ENCODE results near the gene LRMDA.

Gene LRMDA

DNA sequence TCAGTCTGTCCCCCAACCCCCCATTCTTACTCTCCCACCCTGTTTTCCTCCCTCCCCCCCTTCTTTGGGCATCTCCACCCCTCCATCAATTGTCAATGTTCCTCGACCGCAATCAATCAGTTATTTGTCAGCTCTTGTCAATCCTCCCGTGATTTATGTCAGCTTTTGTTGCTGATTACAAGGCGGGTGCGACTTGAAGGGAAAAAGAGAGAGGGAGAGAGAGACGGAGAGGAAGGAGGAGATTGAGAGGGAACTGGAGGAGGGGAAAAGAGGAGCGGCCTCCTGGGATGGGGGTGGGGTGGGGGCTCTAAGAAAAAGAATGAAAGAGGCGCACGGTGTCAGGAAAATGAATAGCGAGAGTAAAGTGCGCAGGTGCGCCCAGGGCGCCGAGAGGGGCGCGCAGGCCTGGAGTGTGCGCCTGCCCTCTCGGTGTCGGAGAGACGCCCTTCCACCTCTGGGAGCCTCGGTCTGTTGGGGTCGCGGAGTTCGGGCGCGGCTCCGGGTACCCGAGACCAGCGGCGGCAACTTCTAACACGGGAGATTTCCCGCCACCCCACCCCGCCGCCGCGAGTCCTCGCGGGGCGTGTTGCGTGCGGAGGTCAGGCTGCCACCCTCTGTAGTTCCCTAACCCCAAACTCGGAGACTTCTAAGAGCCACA is 28.8 kb upstream of the LRMDA start:
- DNase-seq = no peak

DNA sequence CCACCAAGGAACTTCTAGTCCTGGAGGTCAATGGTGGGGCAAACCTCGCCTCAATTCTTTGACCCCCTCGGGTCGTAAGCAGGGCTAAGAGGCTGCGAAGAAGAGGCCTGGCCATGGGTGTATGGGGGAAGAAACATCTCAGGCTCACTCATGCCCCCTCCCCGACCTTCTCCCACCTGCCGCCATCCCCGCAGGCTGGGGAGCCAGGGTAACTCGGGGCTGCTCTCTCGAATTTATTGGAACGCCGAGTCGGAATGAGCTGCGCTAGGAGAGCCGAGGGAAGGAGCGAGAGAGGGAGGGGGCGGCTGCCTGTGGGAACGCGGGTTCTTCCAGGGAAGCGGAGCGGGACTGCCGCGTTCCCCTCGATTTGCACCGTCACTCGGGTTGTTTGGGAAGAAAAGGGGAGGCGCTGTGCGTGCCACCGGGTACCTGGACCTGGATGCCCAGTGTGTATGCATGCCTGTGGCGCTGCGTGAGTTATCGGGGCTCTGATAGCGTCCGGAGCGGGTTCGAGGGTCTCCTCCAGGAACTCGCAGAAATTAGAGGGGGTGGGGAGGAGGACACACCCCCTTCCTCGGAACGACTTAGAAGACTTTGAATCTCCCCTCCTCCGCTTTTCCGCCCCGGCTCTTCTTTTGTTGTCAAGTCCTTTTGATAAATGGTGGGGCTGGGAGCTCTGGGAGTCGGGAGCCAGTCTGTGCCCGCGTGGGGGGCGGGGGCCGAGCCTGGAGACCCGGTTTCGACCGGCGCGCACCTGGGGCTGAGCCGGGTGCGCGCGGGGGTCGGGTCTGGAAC is 28.1 kb upstream of the LRMDA start:
- no peak for DNase-seq

DNA sequence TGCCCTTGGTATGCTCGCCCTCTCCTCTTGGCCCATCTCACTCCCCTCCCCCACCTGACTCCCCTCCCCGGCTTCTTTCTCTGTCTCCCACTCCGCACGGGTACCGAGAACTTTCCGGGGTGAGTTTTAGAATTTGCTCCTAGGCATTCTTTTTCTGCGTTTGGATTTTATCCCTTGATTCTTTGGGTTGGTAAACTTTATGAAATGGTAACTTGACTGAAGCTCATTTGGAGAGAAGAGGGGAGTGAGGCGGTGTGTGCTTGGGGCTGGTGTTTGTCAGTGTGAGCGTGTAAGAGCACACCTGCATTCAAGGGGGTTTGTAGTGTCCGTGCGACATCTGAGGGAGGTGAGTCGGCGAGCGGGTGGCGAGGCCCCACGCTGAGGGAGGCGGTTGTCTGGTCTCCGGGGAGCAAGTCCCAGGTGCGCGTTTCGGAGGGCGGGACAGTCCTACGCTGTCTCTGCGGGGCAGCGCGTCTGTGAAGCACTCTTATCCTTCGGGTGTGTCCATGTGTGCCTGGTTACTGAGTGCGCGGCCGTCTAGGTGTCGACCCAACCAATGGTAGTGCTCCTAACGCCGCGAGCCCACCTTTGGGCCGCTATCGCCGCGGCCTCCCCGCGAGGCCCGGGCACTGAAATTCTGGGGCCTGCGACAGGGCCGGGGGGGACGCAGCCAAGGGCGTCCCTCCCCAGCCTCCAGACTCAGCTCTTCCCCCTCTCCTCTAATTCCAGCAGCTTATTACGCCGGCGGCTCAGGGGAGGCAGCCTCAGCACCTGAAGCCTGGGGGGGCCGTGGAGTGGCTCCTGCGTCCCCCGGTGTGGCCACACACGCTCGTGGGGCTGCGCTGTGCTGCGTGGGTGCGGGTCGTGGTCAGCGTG is 27.2 kb upstream of the LRMDA start:
- DNase-seq = no peak

DNA sequence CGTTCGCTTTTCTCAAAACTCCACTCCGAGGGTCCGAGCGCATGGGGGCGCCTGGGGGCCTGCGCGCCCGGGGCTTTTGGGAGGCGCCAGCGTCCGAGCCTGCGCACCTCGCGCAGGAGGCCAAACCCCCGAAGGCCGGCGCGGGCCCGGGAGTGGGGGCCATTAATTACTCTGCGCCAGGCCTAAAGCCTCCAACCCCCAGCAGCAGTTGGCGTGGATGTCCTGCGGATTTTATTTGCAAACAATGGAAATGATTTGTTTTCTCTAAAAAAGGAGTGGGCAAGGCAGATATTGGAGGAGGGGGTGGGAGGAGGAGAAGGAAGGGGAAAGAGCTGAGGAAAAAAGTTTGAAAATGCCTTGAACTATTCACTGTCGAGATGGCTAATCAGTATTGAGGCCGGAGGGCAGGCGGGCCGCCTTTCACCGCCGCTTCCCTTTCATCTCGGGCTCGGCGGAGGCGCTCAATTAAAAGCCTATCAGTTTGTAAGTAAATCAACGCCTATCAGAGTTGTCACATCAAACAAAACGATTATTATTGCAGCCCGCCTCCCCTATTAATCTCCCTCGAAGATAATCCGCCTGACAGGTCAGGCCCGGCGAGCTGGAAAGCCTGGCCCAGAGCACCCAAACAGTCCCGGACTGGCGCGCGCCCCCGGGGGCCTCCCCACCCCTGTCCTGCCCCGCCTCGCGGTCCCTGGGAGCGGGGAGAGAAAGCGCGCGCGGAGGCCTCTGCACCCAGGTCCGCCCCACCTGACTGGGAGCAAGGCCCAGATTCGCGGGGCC is 26.4 kb upstream of the LRMDA start:
- no peak for DNase-seq

DNA sequence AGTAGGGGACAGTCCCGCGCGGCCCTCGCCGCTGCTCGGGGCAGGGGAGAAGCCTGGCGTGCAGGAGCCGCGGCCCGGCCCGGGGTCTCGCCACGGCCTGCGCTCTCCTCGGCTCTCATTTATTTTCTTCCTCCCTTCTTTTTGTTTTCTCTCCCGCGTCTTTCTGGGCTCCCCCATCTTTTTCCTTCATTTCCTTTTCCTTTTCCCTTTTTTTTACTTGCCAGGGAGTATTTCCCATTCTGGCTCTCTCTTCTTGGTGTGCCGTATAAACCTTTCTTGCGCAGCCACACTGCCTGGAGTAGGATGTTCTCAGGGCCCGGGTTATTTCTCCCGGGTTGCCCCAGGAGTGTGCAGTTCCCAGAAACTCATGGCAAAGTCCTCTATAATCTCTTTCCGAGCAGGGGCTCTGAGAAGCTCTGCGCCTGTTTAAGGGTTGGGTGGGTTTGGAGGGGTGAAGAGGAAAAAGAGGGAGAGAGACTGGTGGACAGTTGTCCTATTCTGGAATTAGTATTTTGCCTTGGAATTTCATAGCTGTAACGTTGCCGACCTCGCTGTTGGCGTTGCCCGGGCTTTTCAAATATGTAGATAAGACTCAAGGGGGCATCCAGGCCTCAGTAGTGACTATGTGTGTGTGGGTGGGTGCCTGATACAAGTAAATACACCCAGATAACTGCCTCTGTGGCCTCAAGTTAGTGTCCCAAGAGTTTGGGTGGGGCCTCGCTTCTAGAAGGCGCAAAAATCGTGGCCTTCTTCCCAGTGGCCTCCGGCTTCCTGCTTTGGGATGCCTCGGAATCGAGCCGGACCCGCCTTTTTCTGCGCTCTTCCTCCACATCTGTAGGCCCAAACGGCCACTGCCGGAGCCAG is 25.6 kb upstream of the LRMDA start:
- DNase-seq = no peak

DNA sequence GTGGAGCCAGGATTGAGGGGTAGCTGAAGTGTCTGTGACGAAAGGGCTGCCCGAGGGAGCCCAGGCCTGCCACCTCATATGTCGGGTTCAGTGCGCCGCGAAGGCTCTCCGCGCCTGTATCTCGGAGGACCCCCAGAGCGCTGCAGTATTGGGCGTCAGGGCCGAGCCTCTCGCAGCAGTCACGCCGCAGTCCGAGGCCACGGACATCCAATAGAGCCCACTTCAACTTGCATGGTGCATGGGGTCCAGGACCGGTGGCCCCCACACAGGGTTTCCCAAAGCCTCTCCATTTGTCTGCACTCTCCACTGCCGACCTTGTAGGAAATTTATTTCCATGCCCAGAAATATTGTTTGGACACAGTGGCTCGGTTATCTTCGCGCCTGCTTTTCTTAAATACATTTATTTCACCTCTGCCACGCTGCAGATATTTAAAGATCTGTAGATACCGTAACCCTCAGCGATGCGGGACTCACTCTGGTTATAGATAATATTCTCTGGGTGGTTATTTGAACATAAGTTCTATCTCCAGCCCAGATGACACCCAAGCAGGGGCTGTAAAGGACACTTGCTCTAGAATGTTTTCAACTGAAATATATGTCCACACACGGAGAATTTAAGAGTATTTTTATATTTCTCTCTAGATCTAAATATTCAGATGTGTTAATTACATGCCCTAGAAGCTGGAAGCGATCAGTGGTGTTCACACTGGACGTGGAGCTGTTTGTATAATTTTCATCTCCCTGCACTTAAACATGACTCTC is 24.8 kb upstream of the LRMDA start:
- no peak for DNase-seq

DNA sequence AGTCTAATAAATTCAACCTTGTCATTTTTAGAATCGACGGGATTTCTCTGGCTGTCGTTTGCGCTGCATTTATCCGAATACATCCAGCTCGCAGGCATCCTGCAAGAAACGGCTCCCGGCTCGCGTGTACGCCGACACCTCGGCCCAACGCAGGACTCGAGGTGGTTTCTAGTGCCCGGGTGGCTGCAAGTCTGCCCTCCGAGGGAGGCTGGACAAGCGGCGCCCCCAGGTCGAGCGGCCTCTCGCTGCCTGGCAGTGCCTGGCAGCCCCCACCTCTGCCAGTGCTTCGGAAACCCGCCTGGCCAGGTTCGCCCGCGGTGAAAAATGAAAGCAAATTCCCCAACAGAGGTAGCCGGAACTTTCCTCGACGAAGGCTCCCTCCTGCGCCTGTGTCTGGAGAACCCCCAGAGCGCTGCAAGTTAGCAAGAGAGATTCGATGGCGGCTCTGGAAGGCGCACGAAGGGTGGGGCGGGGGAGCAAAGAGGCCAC is 24.2 kb upstream of the LRMDA start:
- DNase-seq = no peak

DNA sequence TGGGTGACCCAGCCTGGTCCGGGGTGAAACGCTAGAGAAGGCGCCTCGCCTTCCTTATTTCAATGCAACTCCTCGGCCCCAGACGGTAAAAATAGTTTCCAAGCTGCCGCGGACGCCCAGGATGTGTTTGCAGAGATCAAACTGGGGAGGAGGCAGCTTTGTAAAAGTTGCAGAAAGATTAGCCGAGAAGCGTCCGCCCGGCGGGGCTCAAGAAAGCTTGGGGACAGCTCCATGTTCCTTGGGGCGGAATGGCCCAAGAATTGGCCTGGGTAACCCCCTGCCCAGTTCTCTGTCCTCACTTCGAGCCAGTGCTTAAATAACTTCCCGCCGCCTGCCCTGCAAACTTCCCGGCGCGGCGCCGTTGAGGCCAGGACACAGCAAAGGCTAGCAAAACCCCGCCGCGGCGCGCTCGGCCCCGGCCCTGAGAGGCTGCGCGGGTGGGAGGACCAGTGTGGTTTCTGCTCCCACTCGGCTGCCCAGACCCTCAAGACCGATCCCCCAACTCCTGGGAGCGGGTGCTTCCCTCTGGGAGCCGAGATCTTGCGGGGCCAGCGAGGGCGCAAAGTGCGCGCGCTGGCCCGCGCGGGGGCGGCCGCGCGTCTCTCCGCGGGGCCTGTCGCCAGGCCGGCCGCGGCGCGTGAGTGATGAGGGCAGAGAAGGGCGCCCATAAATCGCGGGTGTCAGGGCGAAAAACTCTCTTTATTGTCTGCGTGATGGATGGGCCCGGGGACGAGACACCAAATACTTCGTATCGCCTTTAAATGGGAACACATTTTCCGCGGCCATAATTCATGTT is 23.5 kb upstream of the LRMDA start:
- no peak for DNase-seq

DNA sequence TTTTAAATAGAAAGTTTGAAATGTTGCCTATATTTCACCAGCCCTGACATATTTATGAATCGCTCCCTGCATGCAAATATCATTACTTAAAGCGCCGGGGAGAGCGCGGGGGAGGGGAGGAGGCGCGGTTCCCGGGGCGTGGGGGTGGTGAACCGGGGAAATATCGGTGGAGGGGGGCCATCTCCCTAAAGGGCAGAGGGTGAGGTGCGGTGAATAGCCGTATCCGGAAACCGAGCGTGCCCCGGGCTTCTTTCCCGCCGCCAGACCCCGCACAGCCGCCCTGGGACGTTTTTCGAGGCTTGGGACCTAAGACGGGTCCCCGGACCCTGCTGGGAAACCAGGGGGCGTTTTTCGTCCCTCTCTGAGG is 22.9 kb upstream of the LRMDA start:
- DNase-seq = no peak

DNA sequence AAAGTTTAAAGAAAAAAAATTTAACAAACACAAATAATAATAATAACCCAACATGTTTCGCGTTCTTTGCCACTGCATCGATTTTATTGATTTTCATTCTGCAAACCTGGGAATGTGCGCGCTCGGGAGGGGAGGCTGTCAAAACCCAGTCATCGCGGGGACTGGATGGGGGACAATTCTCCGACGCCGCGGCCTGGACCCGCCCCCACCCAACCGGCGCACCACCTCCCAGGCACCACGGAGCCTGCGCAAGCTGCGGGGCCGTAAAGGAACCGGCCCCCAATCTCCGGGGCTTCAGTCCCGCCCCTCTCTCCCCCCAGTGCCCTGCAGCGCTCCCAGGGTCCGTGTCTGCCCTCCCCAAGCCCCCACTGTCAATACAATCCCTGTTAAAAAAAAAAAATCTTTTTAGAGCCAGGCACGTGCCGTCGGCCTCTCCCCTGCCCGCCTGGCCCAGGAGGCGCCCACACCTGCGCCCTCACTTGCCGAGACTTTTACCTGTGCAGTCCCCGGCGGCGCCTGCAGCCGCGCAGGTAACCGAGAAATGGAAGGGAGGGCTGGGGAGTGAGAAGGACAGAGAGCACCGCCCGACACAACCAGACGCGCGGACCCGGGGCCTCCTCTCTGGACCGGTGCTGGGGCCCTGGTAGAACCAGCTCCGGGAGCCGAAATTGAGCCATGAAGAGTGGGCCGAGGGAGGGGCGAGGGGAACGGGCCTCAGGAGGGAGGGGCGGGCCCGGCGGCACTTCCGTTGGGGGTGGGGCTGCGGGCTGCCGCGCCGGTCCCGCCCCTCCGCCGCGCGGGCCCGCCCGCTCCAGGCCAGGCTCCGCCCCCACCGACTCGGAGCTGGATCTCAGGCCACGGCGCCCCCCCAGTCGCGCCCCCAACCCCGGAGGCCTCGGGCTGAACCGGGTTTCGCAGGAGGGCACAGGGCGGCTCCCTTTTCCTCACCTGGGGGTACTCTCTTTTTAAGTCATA is 22.2 kb upstream of the LRMDA start:
- no peak for DNase-seq

DNA sequence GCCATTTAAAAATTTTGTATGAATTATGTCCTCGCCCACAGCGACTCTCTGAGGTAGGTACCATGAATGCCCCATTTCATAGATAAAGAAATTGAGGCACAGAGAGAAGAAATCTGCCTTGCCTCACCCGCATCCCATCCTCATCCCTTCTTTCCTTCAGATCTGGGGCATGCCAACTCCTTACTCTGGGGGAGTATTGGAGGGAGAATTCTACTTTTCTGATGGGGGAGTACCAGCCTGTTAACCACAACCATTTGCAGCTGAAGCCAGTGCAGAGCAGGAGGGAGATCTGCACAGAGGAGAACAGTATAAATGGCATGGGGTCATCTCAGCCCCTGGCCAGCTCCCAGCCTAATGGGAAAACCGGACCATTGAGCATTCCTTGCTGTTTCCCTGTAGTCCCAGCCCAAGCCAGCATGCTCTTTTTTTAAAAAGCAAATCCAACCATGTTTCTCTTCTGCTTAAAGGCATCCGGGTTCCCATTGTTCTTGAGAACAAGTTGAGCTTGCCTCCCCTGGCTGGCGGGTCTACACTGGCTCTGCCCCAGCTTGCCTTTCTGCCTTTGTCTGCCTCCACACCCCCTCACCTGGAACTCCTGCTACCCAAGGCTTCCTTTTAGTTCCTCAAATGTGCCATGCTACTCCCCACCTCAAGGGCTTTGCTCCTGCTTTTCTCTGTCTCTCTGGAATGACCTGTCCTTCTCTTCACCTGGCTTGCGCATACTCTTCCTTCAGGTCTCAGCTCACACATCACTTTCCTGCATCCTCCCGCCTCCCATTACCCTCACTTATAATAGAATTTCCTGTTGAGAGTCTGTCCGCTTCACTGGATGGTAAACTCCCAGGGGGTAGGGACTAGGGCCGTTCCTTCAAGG is 21.1 kb upstream of the LRMDA start:
- no peak for DNase-seq

DNA sequence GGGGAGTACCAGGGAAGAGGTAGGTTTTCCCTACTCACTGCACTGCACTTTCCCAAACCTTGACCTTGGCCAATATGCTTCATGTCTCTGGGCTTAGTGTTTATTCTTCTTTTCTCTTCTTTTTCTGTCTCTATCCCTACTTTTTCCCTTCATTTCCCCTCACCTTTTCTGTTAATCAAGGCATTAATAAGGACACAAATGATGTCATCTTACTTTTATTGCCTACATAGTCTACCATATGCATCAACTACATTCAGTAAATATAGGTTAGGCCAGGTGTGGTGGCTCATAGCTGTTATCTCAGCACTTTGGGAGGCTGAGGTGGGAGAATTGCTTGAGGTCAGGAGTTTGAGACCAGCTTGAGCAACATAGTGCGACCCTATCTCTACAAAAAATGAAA is 16.9 kb upstream of the LRMDA start:
- DNase-seq = no peak

DNA sequence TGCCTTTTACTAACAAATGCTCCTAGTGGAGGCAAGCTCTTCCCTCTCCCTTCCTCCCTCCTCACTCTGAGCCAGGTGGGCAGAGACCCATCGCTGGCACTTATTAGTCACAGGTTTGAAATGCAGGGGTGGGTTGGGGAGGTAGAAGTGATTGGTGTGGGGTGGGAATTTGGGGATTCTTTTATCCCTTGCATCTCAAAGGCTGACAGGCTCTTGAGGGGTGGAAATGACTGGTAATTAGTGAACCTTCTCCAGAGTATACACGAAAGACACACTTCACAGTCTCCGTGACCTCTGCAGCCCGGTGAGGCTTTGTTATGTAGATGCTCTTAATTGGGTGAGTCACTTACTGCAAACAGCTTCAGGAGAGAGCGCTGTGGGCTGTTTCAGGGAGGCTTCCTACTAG is 13.9 kb upstream of the LRMDA start:
- no peak for DNase-seq

DNA sequence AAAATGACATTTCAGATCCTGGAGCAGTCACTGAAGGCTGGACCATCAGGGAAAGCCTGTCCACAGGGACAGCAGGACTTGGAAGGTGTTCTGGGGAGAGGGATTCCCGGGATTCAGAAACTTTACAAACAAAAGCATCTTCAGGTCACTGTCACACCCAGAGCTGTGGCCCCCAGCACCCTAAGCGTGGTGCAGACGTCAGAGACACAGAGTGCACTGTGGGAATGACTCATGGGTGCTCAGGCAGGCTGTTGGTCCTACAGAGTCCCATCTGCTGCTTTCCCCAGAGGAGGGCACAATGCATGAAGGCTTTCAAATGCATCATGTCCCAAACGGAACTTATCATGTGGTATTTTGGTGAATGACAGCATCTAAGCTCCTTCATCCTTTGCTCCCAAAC is 13.1 kb upstream of the LRMDA start:
- DNase-seq = no peak

DNA sequence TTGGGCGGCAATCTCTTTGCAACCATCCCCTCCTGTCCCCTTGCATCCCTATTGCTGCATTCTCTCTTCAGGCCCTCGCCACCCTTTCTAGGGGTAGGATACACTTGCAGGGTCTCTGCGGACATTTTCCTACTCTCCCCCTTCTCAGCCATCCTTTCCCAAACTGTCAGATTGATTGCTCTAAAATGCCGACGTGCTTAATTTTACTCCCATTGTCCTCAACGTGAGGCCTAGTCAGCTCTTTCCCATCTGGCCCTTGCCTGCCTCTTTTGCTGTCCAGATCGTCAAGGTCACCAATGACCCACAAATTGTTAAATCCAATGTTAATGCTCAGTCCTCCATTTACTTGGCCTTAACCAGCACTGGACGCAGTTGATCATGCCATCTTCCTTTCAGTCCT is 12.7 kb upstream of the LRMDA start:
- no peak for DNase-seq

DNA sequence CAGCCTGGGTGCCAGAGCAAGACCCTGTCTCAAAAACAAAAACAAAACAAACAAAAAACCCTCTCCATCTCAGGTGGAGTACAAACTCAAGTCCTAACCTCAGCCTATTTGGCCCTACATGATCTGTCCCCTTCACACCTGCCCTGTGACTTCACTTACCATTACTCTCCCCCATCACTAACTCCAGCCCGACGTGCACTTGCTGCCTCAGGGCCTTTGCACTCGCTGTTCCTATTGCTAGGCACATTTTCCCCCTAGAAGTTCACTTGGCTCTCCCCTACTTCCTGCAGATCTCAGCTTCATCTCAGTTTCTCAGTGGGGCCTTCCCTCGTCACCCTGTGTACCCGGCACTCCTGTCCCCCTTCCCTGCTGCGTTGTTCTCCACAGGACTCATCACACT is 8.5 kb upstream of the LRMDA start:
- no peak for DNase-seq

DNA sequence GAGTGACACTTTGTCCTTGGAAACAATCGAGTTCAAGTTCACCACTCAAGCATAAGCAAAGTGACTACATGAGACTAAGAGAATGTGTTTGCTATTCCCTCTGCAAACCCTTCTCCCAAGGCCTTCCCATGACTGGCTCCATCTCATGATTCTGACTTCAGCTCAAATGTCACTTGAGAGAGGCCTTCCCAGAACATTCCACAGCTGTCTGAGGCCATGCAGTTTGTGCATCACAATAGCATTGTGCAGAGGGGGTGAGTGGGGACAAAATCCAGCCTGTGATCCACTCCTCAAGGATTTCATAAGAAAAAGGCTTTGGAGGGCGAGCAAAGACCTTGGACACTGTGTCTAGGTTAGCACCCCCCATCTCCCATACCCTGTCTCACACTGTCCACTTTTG is 6.9 kb upstream of the LRMDA start:
- DNase-seq = no peak

Measured in activated CD8-positive, alpha-beta memory T cell treated with anti-CD3 and anti-CD28 coated beads for 24 hours (primary cell).